ENCODE data around the gene HNRNPLL. TPM values are rescaled to one million over a fixed set of nuclear protein-coding genes. Genes with fewer than 3 reads are reported as not detected.

HNRNPLL gene
- total and polyA plus RNA-seq, 2 of the 13 experiments (the other 11 are each of a cell fraction or from before 2014, with no cell fraction given), result 49.4 to 103 TPM

- no peak for TF ChIP-seq KLF13 (CRISPR knock-in tag; IDR thresholded peaks at IDR 0.05)
These were observed 24.7 kb upstream of the HNRNPLL start (continued) for GRCh38 chr2:38627391-38627790.

GRCh38 chr2:38626326-38627035 lies 23.8 kb upstream of the HNRNPLL start:
- Histone ChIP-seq H3K79me2 (ENCODE audit: insufficient read depth, low read length) (no peaks in the 10 kb centered on the region), H3K36me3 (replicated peaks in 1 of 2; ENCODE audit: control insufficient read depth in 1 of 2, insufficient read depth in 2 of 2, low read length in 2 of 2) (no peaks in the 10 kb centered on the region), H3K27ac (ENCODE audit: extremely low read length, insufficient read depth, low read length) (no peak overlapping the region), H3K4me3 (replicated peaks in 1 of 3; ENCODE audit: insufficient read depth in 1 of 3, low read depth in 2 of 3, low read length in 3 of 3) (no peak overlapping the region), H3K27me3 (ENCODE audit: control insufficient read depth in 1 of 2, insufficient read depth in 2 of 2, low read length in 2 of 2) (no peaks in the 10 kb centered on the region), H2AFZ (ENCODE audit: low read length) (no peak overlapping the region), H3K9ac (ENCODE audit: insufficient read depth, low read depth, low read length) (no peak overlapping the region), H3K9me3 (ENCODE audit: low read length) (0 out of 2 replicates have a peak, but pooled peaks cover 4% of the 10 kb centered on the region), H3K4me2 (ENCODE audit: low read depth, low read length) (peak overlapping the region; percentile 46), H4K20me1 (ENCODE audit: insufficient read depth, low read length) (no peaks in the 10 kb centered on the region), H3K4me1 (ENCODE audit: insufficient read depth, low read length) (peaks cover 52% of the 10 kb centered on the region)
- in situ Hi-C loops (cut with HindIII; ENCODE audit: extremely low pct_ligation_motif_present, low pct_unique_long_range_greater_than_20kb) (no loop called here), intact Hi-C loops (cut with micrococcal nuclease; ENCODE audit: unreplicated experiment) (loop anchor here (2.0 kb wide), 2 partner anchors 24 to 40 kb away; partner anchors contain the start of genes GALM and HNRNPLL)
- CTCF ChIA-PET (ENCODE audit: low intra/inter-chr PET ratio, low total read pairs), result no interaction called here
- TF ChIP-seq ZNF281 (CRISPR knock-in tag; IDR thresholded peaks at IDR 0.05; ENCODE audit: borderline replicate concordance), result peak; percentile 73; the same call in 1 of the 2 replicates
- no peak for TF ChIP-seq SIX1 (CRISPR knock-in tag; IDR thresholded peaks at IDR 0.05; ENCODE audit: borderline replicate concordance)
- FAIRE-seq (no peak), ATAC-seq (peak; percentile 19; the same call in 2 of the 3 replicates), DNase-seq (ENCODE audit: low spot score) (no peak)
- 37% methylated on average over 7 of the region's 7 CpGs for WGBS (ENCODE audit: low lambda C conversion rate)
- POLR2A ChIA-PET, result interaction anchor here (1.0 to 1.8 kb wide), 5 partner anchors 11 to 125 kb away, joined by 3 to 7 read pairs (median 5); partner anchors contain the start of genes GALM and SRSF7
- BruUV-seq (replicated peaks), result no TSS peak
